ENCODE results near the gene UQCC5.

The UQCC5 gene, protein sequence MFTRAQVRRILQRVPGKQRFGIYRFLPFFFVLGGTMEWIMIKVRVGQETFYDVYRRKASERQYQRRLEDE

DNA sequence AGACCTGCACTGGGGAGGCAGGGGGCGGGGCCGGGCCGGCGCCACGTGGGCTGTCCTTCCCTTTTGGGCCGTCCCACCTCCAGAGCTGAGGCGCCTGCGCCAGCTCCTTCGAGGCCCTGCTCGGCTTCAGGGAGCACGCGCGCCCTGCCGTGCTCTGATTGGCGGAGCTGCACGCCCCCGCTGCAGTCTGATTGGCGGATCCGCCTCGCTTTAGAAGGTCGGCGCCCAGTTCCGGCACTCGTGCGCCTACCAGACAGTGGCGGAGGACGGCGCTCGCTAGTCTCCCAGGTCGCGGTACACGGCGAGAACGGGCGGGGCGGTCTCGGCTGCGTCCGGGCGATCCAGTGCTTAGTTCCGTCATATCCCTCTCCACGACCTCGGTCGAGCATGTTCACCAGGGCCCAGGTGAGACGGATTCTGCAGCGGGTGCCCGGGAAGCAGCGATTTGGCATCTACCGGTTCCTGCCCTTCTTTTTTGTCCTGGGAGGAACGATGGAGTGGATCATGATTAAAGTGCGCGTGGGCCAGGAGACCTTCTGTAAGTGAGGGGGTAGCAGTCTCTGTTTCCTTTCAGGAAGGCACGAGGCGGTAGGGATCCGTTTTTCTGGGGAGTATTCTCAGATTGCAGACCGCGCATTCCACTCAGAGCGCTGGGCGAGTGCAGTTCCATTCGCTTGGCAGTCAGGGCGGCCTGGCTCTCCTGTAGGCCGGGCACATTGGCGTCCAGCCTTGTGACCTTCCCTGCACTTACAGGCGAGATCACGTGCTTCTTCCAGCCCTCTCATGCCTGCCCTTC lies at the start of gene UQCC5:
Gene UQCC5, plus strand, starts transcription at position 237 of the 796 bp plus-strand sequence. Its CDS starts 151 bp downstream, at position 388.
- H3K4me3 ChIP-seq (replicated peaks; ENCODE audit: low read depth, low read length) = peak within 1 kb of the TSS; percentile 97
- no peak for TF ChIP-seq CTCF (IDR thresholded peaks at IDR 0.05; ENCODE audit: low read depth, low read length, missing control alignments)
- peak; percentile 87 for DNase-seq (ENCODE audit: extremely low read depth, low read depth)

DNA sequence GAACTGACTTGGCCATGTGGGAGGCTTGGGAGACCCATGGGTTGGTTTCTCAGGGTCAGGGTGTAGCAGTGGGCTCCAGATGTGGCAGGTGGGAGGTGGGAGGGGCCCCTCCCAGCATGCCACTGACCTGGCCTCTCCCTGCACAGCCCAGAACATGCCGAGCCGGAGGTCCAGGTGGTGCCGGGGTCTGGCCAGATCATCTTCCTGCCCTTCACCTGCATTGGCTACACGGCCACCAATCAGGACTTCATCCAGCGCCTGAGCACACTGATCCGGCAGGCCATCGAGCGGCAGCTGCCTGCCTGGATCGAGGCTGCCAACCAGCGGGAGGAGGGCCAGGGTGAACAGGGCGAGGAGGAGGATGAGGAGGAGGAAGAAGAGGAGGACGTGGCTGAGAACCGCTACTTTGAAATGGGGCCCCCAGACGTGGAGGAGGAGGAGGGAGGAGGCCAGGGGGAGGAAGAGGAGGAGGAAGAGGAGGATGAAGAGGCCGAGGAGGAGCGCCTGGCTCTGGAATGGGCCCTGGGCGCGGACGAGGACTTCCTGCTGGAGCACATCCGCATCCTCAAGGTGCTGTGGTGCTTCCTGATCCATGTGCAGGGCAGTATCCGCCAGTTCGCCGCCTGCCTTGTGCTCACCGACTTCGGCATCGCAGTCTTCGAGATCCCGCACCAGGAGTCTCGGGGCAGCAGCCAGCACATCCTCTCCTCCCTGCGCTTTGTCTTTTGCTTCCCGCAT lies 49.2 kb upstream of the UQCC5 start:
- no peak overlapping the region for H3K4me3 ChIP-seq (replicated peaks; ENCODE audit: low read depth, low read length)
- DNase-seq (ENCODE audit: extremely low read depth, low read depth) = no peak
- TF ChIP-seq CTCF (IDR thresholded peaks at IDR 0.05; ENCODE audit: low read depth, low read length, missing control alignments) = no peak

DNA sequence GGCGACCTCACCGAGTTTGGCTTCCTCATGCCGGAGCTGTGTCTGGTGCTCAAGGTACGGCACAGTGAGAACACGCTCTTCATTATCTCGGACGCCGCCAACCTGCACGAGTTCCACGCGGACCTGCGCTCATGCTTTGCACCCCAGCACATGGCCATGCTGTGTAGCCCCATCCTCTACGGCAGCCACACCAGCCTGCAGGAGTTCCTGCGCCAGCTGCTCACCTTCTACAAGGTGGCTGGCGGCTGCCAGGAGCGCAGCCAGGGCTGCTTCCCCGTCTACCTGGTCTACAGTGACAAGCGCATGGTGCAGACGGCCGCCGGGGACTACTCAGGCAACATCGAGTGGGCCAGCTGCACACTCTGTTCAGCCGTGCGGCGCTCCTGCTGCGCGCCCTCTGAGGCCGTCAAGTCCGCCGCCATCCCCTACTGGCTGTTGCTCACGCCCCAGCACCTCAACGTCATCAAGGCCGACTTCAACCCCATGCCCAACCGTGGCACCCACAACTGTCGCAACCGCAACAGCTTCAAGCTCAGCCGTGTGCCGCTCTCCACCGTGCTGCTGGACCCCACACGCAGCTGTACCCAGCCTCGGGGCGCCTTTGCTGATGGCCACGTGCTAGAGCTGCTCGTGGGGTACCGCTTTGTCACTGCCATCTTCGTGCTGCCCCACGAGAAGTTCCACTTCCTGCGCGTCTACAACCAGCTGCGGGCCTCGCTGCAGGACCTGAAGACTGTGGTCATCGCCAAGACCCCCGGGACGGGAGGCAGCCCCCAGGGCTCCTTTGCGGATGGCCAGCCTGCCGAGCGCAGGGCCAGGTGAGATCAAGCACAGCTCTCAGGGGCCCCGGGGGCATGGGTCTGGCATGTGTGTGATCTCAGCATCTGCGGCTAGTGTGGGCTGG lies 48.4 kb upstream of the UQCC5 start:
- no peak for TF ChIP-seq CTCF (IDR thresholded peaks at IDR 0.05; ENCODE audit: low read depth, low read length, missing control alignments)
- no peak for DNase-seq (ENCODE audit: extremely low read depth, low read depth)
- H3K4me3 ChIP-seq (replicated peaks; ENCODE audit: low read depth, low read length) = no peak overlapping the region

DNA sequence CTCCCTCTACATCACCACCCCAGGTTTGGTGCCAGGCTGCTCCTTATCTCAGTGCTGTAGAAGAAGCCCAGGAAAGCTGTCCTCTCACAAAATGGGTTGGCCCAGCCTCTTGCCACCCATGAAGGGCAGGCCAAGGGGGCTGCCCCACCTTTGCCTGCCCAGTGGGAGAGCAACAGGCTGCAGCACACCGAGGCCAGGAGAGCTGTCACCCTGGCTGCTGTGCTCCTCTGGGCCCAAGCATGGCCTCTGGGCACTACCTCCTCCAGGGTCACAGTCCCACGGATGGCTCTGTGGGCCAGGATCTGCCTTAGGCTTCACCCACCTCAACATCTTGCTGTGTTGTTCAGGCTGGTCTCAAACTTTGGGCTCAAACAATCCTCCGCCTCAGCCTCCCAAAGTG lies 47.7 kb upstream of the UQCC5 start:
- no peak overlapping the region for H3K4me3 ChIP-seq (replicated peaks; ENCODE audit: low read depth, low read length)
- no peak for DNase-seq (ENCODE audit: extremely low read depth, low read depth)
- TF ChIP-seq CTCF (IDR thresholded peaks at IDR 0.05; ENCODE audit: low read depth, low read length, missing control alignments) = no peak

GRCh38 chr3:52489453-52489852 lies 47.0 kb upstream of the UQCC5 start:
- DNase-seq (ENCODE audit: extremely low read depth, low read depth) = no peak
- no peak for TF ChIP-seq CTCF (IDR thresholded peaks at IDR 0.05; ENCODE audit: low read depth, low read length, missing control alignments)
- H3K4me3 ChIP-seq (replicated peaks; ENCODE audit: low read depth, low read length) = no peak overlapping the region

Measured in HFF-Myc (cell line).